Endothelial cell of umbilical vein (primary cell): ENCODE data around the gene ESYT2.

Experiments
- EZH2 ChIP-seq: IDR thresholded peaks from 2 replicates; pipeline ENCODE4 v1.6.1; 2012; ENCODE audit warnings: borderline replicate concordance, low read depth, mild to moderate bottlenecking, moderate library complexity, low read length, inconsistent platforms; ENCODE audit not compliant: severe bottlenecking
- FOS ChIP-seq: IDR thresholded peaks from 2 replicates; pipeline ENCODE4 v1.6.1; 2011; ENCODE audit warnings: mild to moderate bottlenecking, low read length, moderate library complexity, borderline replicate concordance; ENCODE audit not compliant: insufficient read depth
- JUN ChIP-seq: IDR thresholded peaks from 2 replicates; pipeline ENCODE4 v1.6.1; 2011; ENCODE audit warnings: borderline replicate concordance, low read depth; ENCODE audit not compliant: insufficient read length, insufficient read depth
- MYC ChIP-seq: IDR thresholded peaks from one replicate; pipeline ENCODE4 v1.6.1; 2011; ENCODE audit warnings: mild to moderate bottlenecking, low read depth, low read length
- POLR2A ChIP-seq: IDR thresholded peaks from 2 replicates; pipeline ENCODE4 v1.6.1; 2012; ENCODE audit warnings: low read depth, mild to moderate bottlenecking, control low read depth, low read length
- POLR2AphosphoS5 ChIP-seq: IDR thresholded peaks from 2 replicates; pipeline ENCODE4 v1.6.1; 2012; ENCODE audit warnings: low read depth, mild to moderate bottlenecking, control low read depth, low read length, moderate library complexity; ENCODE audit not compliant: insufficient read depth
- TF ChIP-seq, protein P1 (sequence below), 2 donors: IDR thresholded peaks; 1 replicate in 1 of 2; 2 replicates in 1 of 2; pipeline ENCODE4 v1.5.1; 2011; ENCODE audit warnings: low read length in 2 of 2, mild to moderate bottlenecking in 2 of 2, moderate library complexity in 2 of 2, control low read depth in 1 of 2, inconsistent platforms in 1 of 2, low read depth in 1 of 2; ENCODE audit not compliant: insufficient read depth in 1 of 2; ENCODE audit errors: extremely low read depth in 1 of 2
- TF ChIP-seq, protein P2 (sequence below): IDR thresholded peaks from 2 replicates; pipeline ENCODE4 v1.6.1; 2011; ENCODE audit not compliant: insufficient read depth, insufficient read length

GRCh38 chr7:158810846-158811245 lies 18.5 kb downstream of the ESYT2 start:
- TF ChIP-seq POLR2A (no peak), EZH2 (no peak), POLR2AphosphoS5 (no peak), FOS (no peak), JUN (no peak), MYC (no peak)
- TF ChIP-seq, protein P1, sequence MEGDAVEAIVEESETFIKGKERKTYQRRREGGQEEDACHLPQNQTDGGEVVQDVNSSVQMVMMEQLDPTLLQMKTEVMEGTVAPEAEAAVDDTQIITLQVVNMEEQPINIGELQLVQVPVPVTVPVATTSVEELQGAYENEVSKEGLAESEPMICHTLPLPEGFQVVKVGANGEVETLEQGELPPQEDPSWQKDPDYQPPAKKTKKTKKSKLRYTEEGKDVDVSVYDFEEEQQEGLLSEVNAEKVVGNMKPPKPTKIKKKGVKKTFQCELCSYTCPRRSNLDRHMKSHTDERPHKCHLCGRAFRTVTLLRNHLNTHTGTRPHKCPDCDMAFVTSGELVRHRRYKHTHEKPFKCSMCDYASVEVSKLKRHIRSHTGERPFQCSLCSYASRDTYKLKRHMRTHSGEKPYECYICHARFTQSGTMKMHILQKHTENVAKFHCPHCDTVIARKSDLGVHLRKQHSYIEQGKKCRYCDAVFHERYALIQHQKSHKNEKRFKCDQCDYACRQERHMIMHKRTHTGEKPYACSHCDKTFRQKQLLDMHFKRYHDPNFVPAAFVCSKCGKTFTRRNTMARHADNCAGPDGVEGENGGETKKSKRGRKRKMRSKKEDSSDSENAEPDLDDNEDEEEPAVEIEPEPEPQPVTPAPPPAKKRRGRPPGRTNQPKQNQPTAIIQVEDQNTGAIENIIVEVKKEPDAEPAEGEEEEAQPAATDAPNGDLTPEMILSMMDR (IDR thresholded peaks at IDR 0.05; ENCODE audit: extremely low read depth in 1 of 2, insufficient read depth in 1 of 2, low read depth in 1 of 2, low read length in 2 of 2): no peak
- TF ChIP-seq, protein P2, sequence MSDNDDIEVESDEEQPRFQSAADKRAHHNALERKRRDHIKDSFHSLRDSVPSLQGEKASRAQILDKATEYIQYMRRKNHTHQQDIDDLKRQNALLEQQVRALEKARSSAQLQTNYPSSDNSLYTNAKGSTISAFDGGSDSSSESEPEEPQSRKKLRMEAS: no peak
